AG09319 (cell line): ENCODE data around the gene TOM1.

Source experiments
- DNase-seq: peaks from one replicate; pipeline ENCODE4 v3.0.0-alpha.2; 2010; ENCODE audit warnings: low read depth; ENCODE audit errors: extremely low read depth
- TF ChIP-seq, protein P1 (sequence below): IDR thresholded peaks from 2 replicates; pipeline ENCODE4 v1.5.1; 2011; ENCODE audit warnings: low read depth, mild to moderate bottlenecking, inconsistent platforms, low read length, moderate library complexity

TOM1 gene

DNA sequence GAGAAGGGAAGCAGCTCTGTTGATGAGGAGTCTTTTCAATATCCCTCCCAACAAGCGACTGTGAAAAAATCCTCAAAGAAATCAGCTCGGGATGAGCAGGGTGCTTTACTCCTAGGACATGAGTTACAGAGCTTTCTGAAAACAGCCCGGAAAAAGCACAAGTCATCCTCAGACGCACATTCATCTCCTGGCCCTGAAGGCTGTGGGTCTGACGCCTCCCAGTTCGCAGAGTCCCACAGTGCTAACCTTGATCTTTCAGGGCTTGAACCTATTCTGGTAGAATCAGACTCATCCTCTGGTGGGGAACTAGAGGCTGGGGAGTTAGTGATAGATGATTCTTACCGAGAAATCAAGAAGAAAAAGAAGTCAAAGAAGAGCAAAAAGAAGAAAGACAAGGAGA, 34.7 kb upstream of the TOM1 start:
- TF ChIP-seq, protein P1, sequence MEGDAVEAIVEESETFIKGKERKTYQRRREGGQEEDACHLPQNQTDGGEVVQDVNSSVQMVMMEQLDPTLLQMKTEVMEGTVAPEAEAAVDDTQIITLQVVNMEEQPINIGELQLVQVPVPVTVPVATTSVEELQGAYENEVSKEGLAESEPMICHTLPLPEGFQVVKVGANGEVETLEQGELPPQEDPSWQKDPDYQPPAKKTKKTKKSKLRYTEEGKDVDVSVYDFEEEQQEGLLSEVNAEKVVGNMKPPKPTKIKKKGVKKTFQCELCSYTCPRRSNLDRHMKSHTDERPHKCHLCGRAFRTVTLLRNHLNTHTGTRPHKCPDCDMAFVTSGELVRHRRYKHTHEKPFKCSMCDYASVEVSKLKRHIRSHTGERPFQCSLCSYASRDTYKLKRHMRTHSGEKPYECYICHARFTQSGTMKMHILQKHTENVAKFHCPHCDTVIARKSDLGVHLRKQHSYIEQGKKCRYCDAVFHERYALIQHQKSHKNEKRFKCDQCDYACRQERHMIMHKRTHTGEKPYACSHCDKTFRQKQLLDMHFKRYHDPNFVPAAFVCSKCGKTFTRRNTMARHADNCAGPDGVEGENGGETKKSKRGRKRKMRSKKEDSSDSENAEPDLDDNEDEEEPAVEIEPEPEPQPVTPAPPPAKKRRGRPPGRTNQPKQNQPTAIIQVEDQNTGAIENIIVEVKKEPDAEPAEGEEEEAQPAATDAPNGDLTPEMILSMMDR, result no peak
- DNase-seq, result no peak

GRCh38 chr22:35266277-35266676, 33.4 kb upstream of the TOM1 start:
- DNase-seq, result no peak
- TF ChIP-seq, protein P1, result no peak

GRCh38 chr22:35269630-35270029, 30.1 kb upstream of the TOM1 start:
- DNase-seq, result no peak
- TF ChIP-seq, protein P1, result no peak

GRCh38 chr22:35274154-35274871, 25.4 kb upstream of the TOM1 start:
- DNase-seq, result no peak
- TF ChIP-seq, protein P1, result no peak

DNA sequence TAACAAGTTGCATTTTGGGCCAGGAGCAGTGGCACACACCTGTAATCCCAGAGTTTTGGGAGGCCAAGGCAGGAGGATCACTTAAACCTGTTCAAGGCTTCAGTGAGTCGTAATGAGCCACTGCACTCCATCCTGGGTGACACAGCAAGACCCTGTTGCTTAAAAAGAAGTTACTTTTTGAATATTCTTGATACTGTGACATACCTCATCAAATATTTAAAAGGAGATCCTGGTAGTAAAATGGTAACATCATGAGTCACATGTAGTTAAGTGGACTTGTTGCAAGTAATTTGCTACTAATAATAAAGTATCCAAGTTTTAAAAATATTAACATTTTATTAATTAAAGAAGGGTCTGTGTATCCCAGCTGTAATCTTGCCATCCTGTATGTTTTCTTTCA, 24.1 kb upstream of the TOM1 start:
- DNase-seq, result no peak
- TF ChIP-seq, protein P1, result no peak

- no peak for DNase-seq
- TF ChIP-seq, protein P1, result no peak
These were observed 23.7 kb upstream of the TOM1 start for GRCh38 chr22:35276019-35276418.

DNA sequence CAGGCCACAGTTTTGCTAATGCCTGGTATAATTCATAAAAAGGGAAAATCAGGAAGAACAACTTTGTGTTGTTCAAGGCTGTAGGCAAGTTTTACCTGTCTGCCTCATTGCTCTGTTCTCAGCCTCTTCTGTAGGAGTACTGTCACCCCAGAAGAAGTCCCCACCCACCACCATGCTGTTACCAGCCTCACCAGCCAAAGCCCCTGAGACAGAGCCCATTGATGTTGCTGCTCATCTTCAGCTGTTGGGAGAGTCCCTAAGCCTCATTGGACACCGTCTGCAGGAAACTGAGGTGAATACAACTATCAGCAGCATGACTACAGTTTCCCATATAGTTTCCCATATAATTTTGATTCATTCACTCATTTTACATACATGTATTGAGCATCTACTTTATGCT, 11.6 kb upstream of the TOM1 start:
- no peak for DNase-seq
- TF ChIP-seq, protein P1, result no peak
